HepG2 (cell line): ENCODE data around the gene CD7. TPM values are rescaled to one million over a fixed set of nuclear protein-coding genes. Genes with fewer than 3 reads are reported as not detected.

Experiments
- BCL3 ChIP-seq: sonication (generic); formaldehyde crosslinking; IDR thresholded peaks from 2 replicates; pipeline ENCODE4 v1.5.1; 2020; ENCODE audit warnings: mild to moderate bottlenecking, missing genetic modification reagents, moderate library complexity
- DRAP1 ChIP-seq: IDR thresholded peaks from 2 replicates; pipeline ENCODE4 v1.6.1; 2016; ENCODE audit warnings: missing genetic modification reagents, missing compliant biosample characterization
- ERF ChIP-seq: IDR thresholded peaks from 2 replicates; pipeline ENCODE4 v1.6.1; 2018; ENCODE audit warnings: missing biosample characterization, missing genetic modification reagents
- ETV5 ChIP-seq: IDR thresholded peaks from 2 replicates; pipeline ENCODE4 v1.6.1; 2018; ENCODE audit warnings: missing biosample characterization, missing genetic modification reagents, inconsistent platforms, borderline replicate concordance
- KMT2A ChIP-seq: sonication (generic); formaldehyde crosslinking; IDR thresholded peaks from 2 replicates; pipeline ENCODE4 v1.4.0; 2020; ENCODE audit warnings: missing genetic modification reagents
- MEIS1 ChIP-seq: sonication (generic); formaldehyde crosslinking; IDR thresholded peaks from 2 replicates; pipeline ENCODE4 v1.9.0; 2021; ENCODE audit warnings: mild to moderate bottlenecking, missing genetic modification reagents, moderate library complexity, borderline replicate concordance
- MTA1 ChIP-seq: sonication (generic); formaldehyde crosslinking; IDR thresholded peaks from 2 replicates; pipeline ENCODE4 v1.4.0; 2020; ENCODE audit warnings: missing genetic modification reagents, mild to moderate bottlenecking, borderline replicate concordance
- MZF1 ChIP-seq: sonication (generic); formaldehyde crosslinking; IDR thresholded peaks from 2 replicates; pipeline ENCODE4 v1.8.1; 2023; ENCODE audit warnings: mild to moderate bottlenecking, missing genetic modification reagents, borderline replicate concordance
- NFIB ChIP-seq: sonication (generic); formaldehyde crosslinking; IDR thresholded peaks from 2 replicates; pipeline ENCODE4 v1.9.0; 2021; ENCODE audit warnings: missing genetic modification reagents, mild to moderate bottlenecking, borderline replicate concordance
- PRDM4 ChIP-seq: sonication (generic); formaldehyde crosslinking; IDR thresholded peaks from 2 replicates; pipeline ENCODE4 v1.9.0; 2021; ENCODE audit warnings: missing genetic modification reagents, borderline replicate concordance
- SETDB1 ChIP-seq: sonication (generic); formaldehyde crosslinking; IDR thresholded peaks from 2 replicates; pipeline ENCODE4 v1.5.1; 2020; ENCODE audit warnings: missing genetic modification reagents, mild to moderate bottlenecking, borderline replicate concordance
- SIX4 ChIP-seq: sonication (generic); formaldehyde crosslinking; IDR thresholded peaks from 2 replicates; pipeline ENCODE4 v1.4.0; 2020; ENCODE audit warnings: missing genetic modification reagents
- SOX5 ChIP-seq: IDR thresholded peaks from 2 replicates; pipeline ENCODE4 v1.6.1; 2016; ENCODE audit warnings: borderline replicate concordance
- TCF12 ChIP-seq, 2 experiments: fragments of 450-650 bp in 1 of 2; sonication (generic) in 1 of 2; formaldehyde crosslinking in 1 of 2; IDR thresholded peaks; 2 replicates each; pipeline versions ENCODE4 v1.6.1 to v1.8.0; 2017 to 2022; ENCODE audit warnings: antibody characterized with exemption in 1 of 2, mild to moderate bottlenecking in 1 of 2, missing genetic modification reagents in 1 of 2, moderate library complexity in 1 of 2
- THYN1 ChIP-seq: sonication (generic); formaldehyde crosslinking; IDR thresholded peaks from 2 replicates; pipeline ENCODE4 v1.8.1; 2023; ENCODE audit warnings: low read depth, mild to moderate bottlenecking, moderate library complexity, missing genetic modification reagents, borderline replicate concordance
- U2AF2 ChIP-seq: fragments of 200-400 bp; formaldehyde crosslinking; IDR thresholded peaks from 2 replicates; pipeline ENCODE4 v1.6.1; 2017; ENCODE audit warnings: low read depth, mild to moderate bottlenecking, low read length
- ZFP82 ChIP-seq: sonication (generic); formaldehyde crosslinking; IDR thresholded peaks from 2 replicates; pipeline ENCODE4 v1.5.1; 2020; ENCODE audit warnings: mild to moderate bottlenecking, missing genetic modification reagents, borderline replicate concordance
- ZNF275 ChIP-seq: sonication (generic); formaldehyde crosslinking; IDR thresholded peaks from 2 replicates; pipeline ENCODE4 v1.8.0; 2022; ENCODE audit warnings: missing genetic modification reagents, mild to moderate bottlenecking, inconsistent platforms, borderline replicate concordance
- ZNF326 ChIP-seq: sonication (generic); formaldehyde crosslinking; IDR thresholded peaks from 2 replicates; pipeline ENCODE4 v1.4.0; 2020; ENCODE audit warnings: missing genetic modification reagents, borderline replicate concordance
- ZNF576 ChIP-seq: sonication (generic); formaldehyde crosslinking; IDR thresholded peaks from 2 replicates; pipeline ENCODE4 v1.4.0; 2020; ENCODE audit warnings: mild to moderate bottlenecking, missing genetic modification reagents
- polyA plus RNA-seq, 8 experiments: library from polyadenylated mRNA; depleted of rRNA in 3 of 8; stranded (reverse) in 7 of 8; unstranded in 1 of 8; fragments of >200 nt; fragmentation: Illumina TruSeq in 4 of 8; extraction: Trizol in 4 of 8; gene quantifications; 2 replicates each; pipeline versions ENCODE4 v1.2.1 to v1.2.3, GENCODE V29; 2011 to 2016; ENCODE audit warnings: low read depth in 4 of 8, missing spikeins in 1 of 8, mixed read lengths in 1 of 8; ENCODE audit not compliant: insufficient read depth in 1 of 8
- total RNA-seq, 5 experiments: library from RNA; depleted of rRNA; stranded (reverse); fragments of >200 nt; fragmentation: Illumina TruSeq; extraction: Trizol; gene quantifications; 2 replicates each; pipeline ENCODE4 v1.2.3, GENCODE V29; 2016; ENCODE audit warnings: low read depth in 1 of 5

Gene CD7
- total and polyA plus RNA-seq, 2 of the 13 experiments (the other 11 are each of a cell fraction or from before 2014, with no cell fraction given) = 67.6 to 76.4 TPM

GRCh38 chr17:82346342-82347300 is 29.2 kb upstream of the CD7 start (continued):
- no peak for TF ChIP-seq PRDM4 (CRISPR knock-in tag)
- no peak for TF ChIP-seq ZNF326
- no peak for TF ChIP-seq BCL3
- peak; percentile 94 for TF ChIP-seq SIX4 (CRISPR knock-in tag)
- TF ChIP-seq MZF1 (CRISPR knock-in tag) = peak; percentile 62; the same call in 1 of the 2 replicates
- no peak for TF ChIP-seq ZFP82
- peak; percentile 98 for TF ChIP-seq ERF (CRISPR knock-in tag)
- no peak for TF ChIP-seq ZNF576
- peak; percentile 82 for TF ChIP-seq DRAP1
- peak; percentile 97 for TF ChIP-seq MEIS1 (CRISPR knock-in tag)
- no peak for TF ChIP-seq NFIB (CRISPR knock-in tag)
- TF ChIP-seq MTA1 = peak; percentile 93
- peak; percentile 93; the same call in 1 of the 2 replicates for TF ChIP-seq ZNF275 (CRISPR knock-in tag)
- peak; percentile 100 for TF ChIP-seq SOX5 (CRISPR knock-in tag)
- TF ChIP-seq THYN1 (CRISPR knock-in tag) = no peak
- TF ChIP-seq U2AF2 = no peak
- peak; percentile 100 for TF ChIP-seq ETV5 (CRISPR knock-in tag)
- TF ChIP-seq SETDB1 (CRISPR knock-in tag) = no peak; the same call in 1 of the 2 replicates
- TF ChIP-seq KMT2A (CRISPR knock-in tag) = peak; percentile 84; the same call in 1 of the 2 replicates
- TF ChIP-seq TCF12 (IDR thresholded peaks at IDR 0.05) = no peak
- TF ChIP-seq TCF12 (CRISPR knock-in tag; IDR thresholded peaks at IDR 0.05) = peak; percentile 97
